BJ (cell line): ENCODE data around the gene NOXO1. TPM values are rescaled to one million over a fixed set of nuclear protein-coding genes. Genes with fewer than 3 reads are reported as not detected.

Source experiments
- CTCF ChIA-PET: fragments of 350-600 bp; formaldehyde crosslinking; extraction: SDS; loops from one replicate; lab custom pipeline; 2021; ENCODE audit warnings: antibody characterized with exemption, inconsistent platforms; lab: Yijun Ruan, JAX
- POLR2A ChIA-PET: fragments of 300-600 bp; sonication (Branson Sonifier 250); formaldehyde crosslinking; extraction: SDS; loops from one replicate; lab custom pipeline; 2021; ENCODE audit warnings: antibody characterized with exemption; lab: Charles Lee
- DNase-seq: peaks from one replicate; pipeline ENCODE4 v3.0.0-alpha.2; 2011; ENCODE audit warnings: low read depth
- H3K27me3 ChIP-seq: 2 replicates; pipeline ENCODE4 v1.6.0; 2011; ENCODE audit warnings: low read length; ENCODE audit not compliant: control insufficient read depth, insufficient read depth
- H3K36me3 ChIP-seq: 2 replicates; pipeline ENCODE4 v1.5.1; 2011; ENCODE audit warnings: low read length; ENCODE audit not compliant: control insufficient read depth, insufficient read depth
- H3K4me3 ChIP-seq: 2 replicates; pipeline ENCODE4 v1.5.1; 2011; ENCODE audit warnings: low read depth, mild to moderate bottlenecking, control low read depth, low read length
- polyA plus RNA-seq: library from polyadenylated mRNA; depleted of rRNA; stranded (reverse); fragments of >200 nt; gene quantifications from 2 replicates; pipeline ENCODE4 v1.2.3, GENCODE V29; 2011
- TF ChIP-seq, protein P1 (sequence below): IDR thresholded peaks from 2 replicates; pipeline ENCODE4 v1.5.1; 2011; ENCODE audit warnings: low read depth, mild to moderate bottlenecking, control low read depth, inconsistent platforms, low read length, moderate library complexity; ENCODE audit not compliant: insufficient read depth

NOXO1 gene
- polyA plus RNA-seq, 1 experiment: 0.17 TPM

DNA sequence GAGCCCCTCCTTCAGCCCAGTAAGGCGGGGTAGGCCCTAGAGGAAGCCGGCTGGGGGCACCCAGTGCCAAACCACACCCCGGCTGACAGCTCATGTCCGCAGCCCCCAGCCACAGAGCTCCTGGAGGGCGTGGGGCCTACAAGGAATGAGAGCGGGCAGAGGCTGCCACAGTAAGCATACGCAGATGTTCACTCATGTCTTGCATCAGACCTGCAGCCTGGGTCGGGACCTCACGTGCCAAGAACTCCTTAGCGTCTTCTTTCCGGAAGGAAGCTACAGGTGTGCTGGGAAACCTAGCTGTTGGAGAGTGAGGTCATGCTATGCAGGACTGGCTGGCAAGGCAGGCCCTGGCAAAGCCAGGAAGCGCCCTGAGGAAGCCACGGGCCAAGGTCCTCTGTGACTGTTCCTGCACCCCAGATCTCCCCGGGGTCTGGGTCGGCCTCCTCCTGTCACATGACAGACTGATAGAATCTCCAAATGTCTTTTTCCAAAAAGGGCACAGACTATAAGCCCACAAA is 26.8 kb upstream of the NOXO1 start:
- ChIA-PET CTCF (interaction anchor here (0.9 to 3.8 kb wide), 2 partner anchors 15 to 132 kb away, joined by 6 to 20 read pairs; no protein-coding TSS in a partner anchor), POLR2A (interaction anchor here (0.7 to 2.1 kb wide), 2 partner anchors 43 to 147 kb away, joined by 3 to 7 read pairs; partner anchors contain the start of genes RPS2 and TRAF7)
- H3K4me3 ChIP-seq: peak overlapping the region; percentile 77
- peaks cover 16% of the 10 kb centered on the region for H3K36me3 ChIP-seq
- TF ChIP-seq, protein P1, sequence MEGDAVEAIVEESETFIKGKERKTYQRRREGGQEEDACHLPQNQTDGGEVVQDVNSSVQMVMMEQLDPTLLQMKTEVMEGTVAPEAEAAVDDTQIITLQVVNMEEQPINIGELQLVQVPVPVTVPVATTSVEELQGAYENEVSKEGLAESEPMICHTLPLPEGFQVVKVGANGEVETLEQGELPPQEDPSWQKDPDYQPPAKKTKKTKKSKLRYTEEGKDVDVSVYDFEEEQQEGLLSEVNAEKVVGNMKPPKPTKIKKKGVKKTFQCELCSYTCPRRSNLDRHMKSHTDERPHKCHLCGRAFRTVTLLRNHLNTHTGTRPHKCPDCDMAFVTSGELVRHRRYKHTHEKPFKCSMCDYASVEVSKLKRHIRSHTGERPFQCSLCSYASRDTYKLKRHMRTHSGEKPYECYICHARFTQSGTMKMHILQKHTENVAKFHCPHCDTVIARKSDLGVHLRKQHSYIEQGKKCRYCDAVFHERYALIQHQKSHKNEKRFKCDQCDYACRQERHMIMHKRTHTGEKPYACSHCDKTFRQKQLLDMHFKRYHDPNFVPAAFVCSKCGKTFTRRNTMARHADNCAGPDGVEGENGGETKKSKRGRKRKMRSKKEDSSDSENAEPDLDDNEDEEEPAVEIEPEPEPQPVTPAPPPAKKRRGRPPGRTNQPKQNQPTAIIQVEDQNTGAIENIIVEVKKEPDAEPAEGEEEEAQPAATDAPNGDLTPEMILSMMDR: no peak
- DNase-seq: peak; percentile 27
- H3K27me3 ChIP-seq: no peaks in the 10 kb centered on the region

DNA sequence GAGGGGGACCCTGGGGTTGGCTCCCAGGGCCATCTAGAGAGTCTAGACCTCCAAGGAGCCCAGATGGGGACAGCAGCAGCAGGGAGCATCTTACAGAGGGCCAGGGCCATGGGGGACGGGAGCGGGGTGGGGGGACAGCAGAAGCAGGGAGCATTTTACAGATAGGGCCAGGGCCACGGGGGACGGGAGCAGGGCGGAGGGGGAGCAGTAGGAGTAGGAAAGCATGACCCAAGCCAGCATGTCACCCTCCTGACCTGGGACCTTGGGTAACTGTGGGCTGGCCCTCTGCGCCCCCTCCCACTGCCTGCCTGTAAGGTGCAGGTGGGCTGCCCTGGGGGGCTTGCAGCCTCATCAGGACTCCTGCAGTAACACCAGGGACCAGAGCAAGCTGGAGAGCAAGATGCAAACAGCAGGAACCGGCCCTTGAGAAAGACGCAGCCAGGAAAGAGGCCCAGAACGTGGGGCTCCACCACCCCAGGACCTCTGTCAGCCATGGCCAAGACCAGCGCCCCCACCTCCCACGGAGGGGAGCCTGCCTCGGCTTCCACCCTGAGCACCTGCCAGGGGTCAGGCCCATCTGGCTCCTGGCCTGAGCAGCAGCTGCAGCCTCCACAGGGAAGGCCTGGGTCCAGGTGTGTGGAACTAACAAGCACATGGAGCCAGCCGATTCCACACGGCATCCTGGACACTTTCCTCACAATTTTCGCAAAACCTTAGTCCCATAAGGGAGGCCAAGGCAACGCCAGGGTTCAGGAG is 26.0 kb upstream of the NOXO1 start:
- ChIA-PET POLR2A (interaction anchor here (0.7 to 2.1 kb wide), 2 partner anchors 43 to 148 kb away, joined by 3 to 7 read pairs; partner anchors contain the start of genes RPS2 and TRAF7), CTCF (interaction anchor here (0.9 to 3.8 kb wide), 2 partner anchors 16 to 133 kb away, joined by 6 to 20 read pairs; no protein-coding TSS in a partner anchor)
- TF ChIP-seq, protein P1: no peak
- Histone ChIP-seq H3K27me3 (no peaks in the 10 kb centered on the region), H3K4me3 (peak overlapping the region; percentile 77; the same call in 1 of the 2 replicates), H3K36me3 (peaks cover 23% of the 10 kb centered on the region)
- no peak for DNase-seq

DNA sequence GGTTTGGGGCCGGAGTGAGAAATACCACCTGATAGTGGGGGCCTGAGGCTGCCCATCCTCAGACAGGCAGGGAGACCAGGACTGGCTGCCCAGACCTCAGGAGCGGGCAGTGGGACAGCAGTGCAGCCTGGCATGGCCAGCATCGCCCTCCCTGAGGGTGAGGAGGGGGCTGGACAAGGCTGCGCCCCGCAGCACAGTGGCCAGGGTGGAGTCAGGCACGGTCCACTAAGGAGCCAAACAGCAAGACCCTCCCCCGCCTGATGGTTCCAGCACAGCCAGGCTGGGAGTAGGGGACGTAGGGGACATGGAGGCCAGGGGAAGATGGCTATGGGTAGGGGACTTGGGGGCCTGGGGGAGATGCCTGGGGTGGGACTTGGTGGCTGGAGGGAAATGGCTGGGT is 25.0 kb upstream of the NOXO1 start:
- no peak overlapping the region for H3K4me3 ChIP-seq
- DNase-seq: no peak
- POLR2A ChIA-PET: no interaction called here
- H3K27me3 ChIP-seq: no peaks in the 10 kb centered on the region
- H3K36me3 ChIP-seq: peaks cover 32% of the 10 kb centered on the region
- CTCF ChIA-PET: interaction anchor here (3.8 kb wide), 1 partner anchor 17 kb away, joined by 20 read pairs; no protein-coding TSS in a partner anchor
- TF ChIP-seq, protein P1: no peak

DNA sequence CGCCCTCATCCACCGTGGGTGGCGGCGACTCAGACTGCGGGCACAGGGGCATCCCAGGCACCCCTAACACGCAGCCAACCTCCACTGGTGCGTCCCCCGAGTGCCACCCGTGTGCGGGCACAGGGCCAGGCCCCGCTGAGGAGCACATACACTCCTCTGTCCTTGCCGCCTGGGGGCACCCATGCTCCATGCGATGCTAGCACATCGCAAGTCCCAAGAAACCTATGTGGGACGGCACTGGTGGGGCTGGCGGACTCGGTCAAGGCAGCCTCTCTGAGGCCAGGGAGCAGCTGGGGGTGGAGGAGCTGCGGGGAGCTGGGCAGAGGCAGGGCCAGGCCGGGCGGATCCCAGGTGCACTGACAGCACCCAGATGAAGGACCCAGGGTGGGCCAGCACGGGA is 24.4 kb upstream of the NOXO1 start:
- TF ChIP-seq, protein P1: no peak
- Histone ChIP-seq H3K27me3 (no peaks in the 10 kb centered on the region), H3K4me3 (no peak overlapping the region), H3K36me3 (peaks cover 38% of the 10 kb centered on the region)
- ChIA-PET CTCF (interaction anchor here (3.8 kb wide), 1 partner anchor 17 kb away, joined by 20 read pairs; no protein-coding TSS in a partner anchor), POLR2A (no interaction called here)
- no peak for DNase-seq

DNA sequence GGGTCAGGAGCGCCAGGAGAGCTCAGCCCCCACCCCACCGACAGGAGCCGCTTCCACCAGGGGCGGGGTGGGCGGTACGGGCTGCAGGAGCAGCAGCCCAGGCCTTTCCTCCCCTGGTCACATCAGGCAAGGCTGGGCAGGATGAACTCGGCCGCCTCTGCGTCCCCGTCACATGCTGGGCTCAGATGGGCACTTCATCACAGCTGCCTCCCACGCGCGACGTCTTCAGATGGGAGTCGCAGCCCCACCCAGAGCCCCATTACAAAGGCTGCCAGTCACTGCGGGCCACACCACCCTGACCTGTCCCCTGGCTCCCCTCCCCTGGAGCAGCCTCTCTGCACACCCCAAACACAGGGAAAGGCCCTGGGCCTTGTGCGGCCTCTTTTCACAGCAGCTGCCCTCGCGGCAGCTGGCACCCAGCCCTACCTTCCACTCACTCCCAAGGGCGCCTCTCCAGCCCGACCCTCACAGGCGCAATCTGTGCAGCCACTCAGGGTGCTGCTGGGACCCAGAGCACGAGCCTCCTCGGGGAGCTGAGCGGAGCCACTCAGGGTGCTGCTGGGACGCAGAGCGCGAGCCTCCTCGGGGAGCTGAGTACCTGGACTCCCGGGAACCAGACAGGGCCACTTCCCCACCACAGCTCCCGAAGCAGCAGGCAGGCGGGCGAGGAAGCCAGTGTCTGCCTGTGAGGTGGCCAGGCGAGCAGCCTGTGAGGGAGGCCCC is 23.7 kb upstream of the NOXO1 start:
- ChIA-PET POLR2A (no interaction called here), CTCF (interaction anchor here (0.9 to 4.1 kb wide), 12 partner anchors 8 to 142 kb away, joined by 4 to 30 read pairs (median 6); partner anchors contain the start of gene NPW)
- peaks cover 42% of the 10 kb centered on the region for H3K36me3 ChIP-seq

More for the DNA sequence above, 23.7 kb upstream of the NOXO1 start:
- H3K27me3 ChIP-seq: no peaks in the 10 kb centered on the region
- TF ChIP-seq, protein P1: no peak
- no peak for DNase-seq
- H3K4me3 ChIP-seq: no peak overlapping the region
